Naive thymus-derived CD4-positive, alpha-beta T cell (primary cell): ENCODE data around the gene SPATA31C1. TPM values are rescaled to one million over a fixed set of nuclear protein-coding genes. Genes with fewer than 3 reads are reported as not detected.
"Not testable (repeated sequence)": the region's sequence is repeated elsewhere in the genome, so short reads cannot be mapped to it uniquely, and the experiment has no call there.

Source experiments
- ATAC-seq: fragments of 150-1000 bp; cut with Tn5 transposase; 2 replicates; pipeline ENCODE4 v1.10.0; 2021; ENCODE audit warnings: mild to moderate bottlenecking, moderate library complexity
- CTCF ChIA-PET: fragments of 350-600 bp; sonication (Branson Sonifier 250); formaldehyde crosslinking; loops from one replicate; lab custom pipeline; 2021; ENCODE audit warnings: antibody characterized with exemption; lab: Charles Lee
- POLR2A ChIA-PET: fragments of 350-600 bp; sonication (Branson Sonifier 250); formaldehyde crosslinking; loops from one replicate; lab custom pipeline; 2021; ENCODE audit warnings: antibody characterized with exemption, inconsistent platforms; lab: Charles Lee
- DNase-seq, 9 donors: peaks; one replicate each; pipeline versions ENCODE4 v3.0.0 to v3.0.0-alpha.2; 2020 to 2022; ENCODE audit warnings: mixed read lengths in 1 of 9
- H3K27ac ChIP-seq: one replicate; pipeline ENCODE4 v1.7.0; 2013; ENCODE audit warnings: mild to moderate bottlenecking, low read depth, low read length, moderate library complexity
- H3K27me3 ChIP-seq, 2 donors: one replicate each; pipeline ENCODE4 v1.7.0; 2013; ENCODE audit warnings: low read length in 2 of 2, mild to moderate bottlenecking in 2 of 2, moderate library complexity in 2 of 2; ENCODE audit not compliant: control insufficient read depth in 2 of 2, insufficient read depth in 2 of 2
- H3K36me3 ChIP-seq, 3 experiments: 1 replicate in 2 of 3; 2 replicates in 1 of 3; pipeline ENCODE4 v1.7.0; 2013; ENCODE audit warnings: low read length in 3 of 3, mild to moderate bottlenecking in 3 of 3, moderate library complexity in 1 of 3; ENCODE audit not compliant: insufficient read depth in 3 of 3, control insufficient read depth in 2 of 3
- H3K4me1 ChIP-seq, 2 donors: one replicate each; pipeline ENCODE4 v1.7.0; 2013; ENCODE audit warnings: low read length in 2 of 2, mild to moderate bottlenecking in 2 of 2, moderate library complexity in 1 of 2; ENCODE audit not compliant: control insufficient read depth in 2 of 2, insufficient read depth in 2 of 2
- H3K4me3 ChIP-seq: 2 replicates; pipeline ENCODE4 v1.7.0; 2013; ENCODE audit warnings: mild to moderate bottlenecking, low read length
- H3K9me3 ChIP-seq, 3 experiments: 1 replicate in 2 of 3; 2 replicates in 1 of 3; pipeline ENCODE4 v1.7.0; 2013; ENCODE audit warnings: low read length in 3 of 3; ENCODE audit not compliant: control insufficient read depth in 2 of 3
- H3K27ac Mint-ChIP-seq, 9 donors: one replicate each; pipeline ENCODE4 v1.8.0; 2020 to 2022; ENCODE audit warnings: mixed read lengths in 9 of 9, mild to moderate bottlenecking in 8 of 9, moderate library complexity in 5 of 9, inconsistent platforms in 2 of 9
- H3K27me3 Mint-ChIP-seq, 5 donors: one replicate each; pipeline ENCODE4 v1.8.0; 2021 to 2022; ENCODE audit warnings: mixed read lengths in 5 of 5, mild to moderate bottlenecking in 1 of 5
- H3K36me3 Mint-ChIP-seq, 5 donors: one replicate each; pipeline ENCODE4 v1.8.0; 2020 to 2022; ENCODE audit warnings: mixed read lengths in 5 of 5, mild to moderate bottlenecking in 3 of 5, inconsistent platforms in 1 of 5
- H3K4me1 Mint-ChIP-seq, 7 donors: one replicate each; pipeline ENCODE4 v1.8.0; 2020 to 2022; ENCODE audit warnings: mixed read lengths in 7 of 7, mild to moderate bottlenecking in 3 of 7, inconsistent platforms in 1 of 7
- H3K4me3 Mint-ChIP-seq, 10 donors: one replicate each; pipeline ENCODE4 v1.8.0; 2020 to 2022; ENCODE audit warnings: mild to moderate bottlenecking in 10 of 10, mixed read lengths in 10 of 10, moderate library complexity in 6 of 10, inconsistent platforms in 2 of 10
- H3K9me3 Mint-ChIP-seq, 11 donors: one replicate each; pipeline ENCODE4 v1.8.0; 2020 to 2022; ENCODE audit warnings: mixed read lengths in 11 of 11, mild to moderate bottlenecking in 4 of 11, inconsistent platforms in 1 of 11, moderate library complexity in 1 of 11
- intact Hi-C, 2 donors: fragments of 100-400 bp; cut with micrococcal nuclease; formaldehyde crosslinking; loops; one replicate each; pipeline ENCODE4 v1.15.1; 2023
- polyA plus RNA-seq, 2 donors: library from polyadenylated mRNA; unstranded; fragments of 300-500 nt; fragmentation: Illumina TruSeq; gene quantifications; one replicate each; pipeline ENCODE4 v1.2.3, GENCODE V29; 2021
- total RNA-seq, 6 experiments: library from RNA in 5 of 6; stranded (reverse) in 5 of 6; gene quantifications; 1 replicate in 5 of 6; 2 replicates in 1 of 6; pipeline ENCODE4 v1.2.3 and lab custom pipeline; 2021 to 2026

SPATA31C1 gene
- total and polyA plus RNA-seq, 7 experiments from 2014 or later, result not detected

GRCh38 chr9:87929152-87929551 lies 11.4 kb downstream of the SPATA31C1 start:
- POLR2A ChIA-PET, H3K4me1 ChIP-seq, H3K36me3 ChIP-seq, H3K27me3 Mint-ChIP-seq, H3K4me1 Mint-ChIP-seq, H3K36me3 Mint-ChIP-seq, H3K4me3 Mint-ChIP-seq, intact Hi-C loops, H3K27ac ChIP-seq, H3K9me3 Mint-ChIP-seq, CTCF ChIA-PET, DNase-seq, H3K4me3 ChIP-seq, H3K9me3 ChIP-seq, H3K27me3 ChIP-seq, ATAC-seq, H3K27ac Mint-ChIP-seq: not testable (repeated sequence)

GRCh38 chr9:87934444-87934843 lies 16.7 kb downstream of the SPATA31C1 start:
- H3K9me3 Mint-ChIP-seq, DNase-seq, CTCF ChIA-PET, H3K4me1 ChIP-seq, H3K4me3 ChIP-seq, H3K4me3 Mint-ChIP-seq, H3K27me3 ChIP-seq, H3K36me3 Mint-ChIP-seq, H3K36me3 ChIP-seq, ATAC-seq, intact Hi-C loops, H3K27ac Mint-ChIP-seq, H3K27me3 Mint-ChIP-seq, H3K27ac ChIP-seq, H3K4me1 Mint-ChIP-seq, POLR2A ChIA-PET, H3K9me3 ChIP-seq: not testable (repeated sequence)

DNA sequence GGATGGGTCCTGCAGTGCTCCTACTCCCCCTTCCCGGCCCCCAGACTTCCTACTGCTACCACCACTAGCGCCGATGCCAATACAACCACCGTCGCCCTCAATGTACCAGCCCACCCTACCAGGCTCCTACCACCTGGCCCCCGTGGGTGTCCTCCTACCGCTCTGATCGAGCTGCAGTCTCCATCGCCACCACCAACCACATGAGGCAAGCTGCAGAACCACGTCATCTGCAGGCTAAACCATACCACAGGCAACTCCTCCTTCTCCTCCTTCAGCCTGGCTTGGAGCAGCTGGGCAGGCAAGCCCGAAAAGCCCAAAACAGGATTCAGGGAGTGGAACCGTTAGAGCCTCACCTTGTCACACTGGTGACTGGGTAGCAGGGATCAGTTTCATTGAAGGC lies 19.6 kb downstream of the SPATA31C1 start:
- H3K4me3 Mint-ChIP-seq, H3K36me3 ChIP-seq: not testable (repeated sequence)

DNA sequence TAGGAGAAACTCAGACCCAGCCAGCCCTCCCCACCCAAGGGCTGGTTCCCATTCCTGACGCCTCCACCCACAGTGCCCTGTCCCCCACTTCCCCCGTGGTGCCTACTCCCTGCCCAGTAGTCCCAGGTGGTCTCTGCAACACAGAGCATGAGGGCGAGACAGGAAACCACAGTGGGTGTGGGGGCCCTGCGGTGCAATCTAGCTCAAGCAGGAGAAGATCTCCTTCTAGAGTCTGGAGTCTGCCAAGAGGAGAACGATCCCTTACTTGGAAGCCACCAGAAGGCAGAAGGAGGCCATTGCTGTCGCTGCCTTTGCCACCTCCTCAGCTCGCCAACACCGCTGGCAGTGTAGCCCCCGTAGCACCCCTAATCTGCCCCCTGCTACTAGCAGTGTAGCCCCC lies 20.2 kb downstream of the SPATA31C1 start:
- H3K9me3 Mint-ChIP-seq, H3K36me3 Mint-ChIP-seq, H3K27me3 Mint-ChIP-seq, ATAC-seq, intact Hi-C loops, H3K27ac Mint-ChIP-seq, DNase-seq, H3K9me3 ChIP-seq, H3K27ac ChIP-seq, H3K4me3 ChIP-seq, H3K27me3 ChIP-seq, H3K36me3 ChIP-seq, H3K4me1 ChIP-seq, CTCF ChIA-PET, H3K4me3 Mint-ChIP-seq, POLR2A ChIA-PET, H3K4me1 Mint-ChIP-seq: not testable (repeated sequence)

More for the DNA sequence above, 19.6 kb downstream of the SPATA31C1 start:
- ATAC-seq, intact Hi-C loops, DNase-seq, H3K27ac ChIP-seq, H3K9me3 Mint-ChIP-seq, POLR2A ChIA-PET, CTCF ChIA-PET, H3K27ac Mint-ChIP-seq, H3K4me1 ChIP-seq, H3K4me1 Mint-ChIP-seq, H3K36me3 Mint-ChIP-seq, H3K4me3 ChIP-seq, H3K27me3 ChIP-seq, H3K27me3 Mint-ChIP-seq, H3K9me3 ChIP-seq: not testable (repeated sequence)

DNA sequence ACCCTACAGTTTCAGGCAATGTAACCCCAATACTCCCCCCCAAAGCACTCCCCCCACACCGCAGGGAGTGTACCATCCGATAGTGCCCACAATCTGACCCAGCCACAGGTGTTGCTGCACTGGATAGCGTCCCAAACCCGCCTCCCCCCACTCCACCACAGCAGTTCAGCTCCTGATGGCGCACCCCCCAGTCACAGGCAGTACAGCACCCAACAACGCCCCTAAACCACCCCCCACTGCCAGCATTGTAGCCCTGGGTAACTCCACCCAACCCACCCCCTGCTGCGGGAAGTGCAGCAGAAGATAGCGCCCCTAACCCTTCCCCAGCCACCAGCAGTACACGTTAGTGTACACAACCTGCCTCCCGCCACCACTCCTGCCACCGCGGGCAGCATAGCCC lies 20.6 kb downstream of the SPATA31C1 start:
- ATAC-seq, H3K9me3 ChIP-seq, H3K4me3 Mint-ChIP-seq, H3K27me3 Mint-ChIP-seq, H3K27ac ChIP-seq, H3K4me3 ChIP-seq, POLR2A ChIA-PET, H3K36me3 ChIP-seq, DNase-seq, H3K27ac Mint-ChIP-seq, H3K4me1 Mint-ChIP-seq, intact Hi-C loops, H3K36me3 Mint-ChIP-seq, H3K27me3 ChIP-seq, H3K9me3 Mint-ChIP-seq, CTCF ChIA-PET, H3K4me1 ChIP-seq: not testable (repeated sequence)

- CTCF ChIA-PET, H3K36me3 ChIP-seq, H3K36me3 Mint-ChIP-seq, ATAC-seq, H3K27me3 ChIP-seq, DNase-seq, H3K4me1 ChIP-seq, H3K4me3 Mint-ChIP-seq, H3K9me3 ChIP-seq, H3K9me3 Mint-ChIP-seq, H3K27ac Mint-ChIP-seq, intact Hi-C loops, H3K4me3 ChIP-seq, POLR2A ChIA-PET, H3K4me1 Mint-ChIP-seq, H3K27ac ChIP-seq: not testable (repeated sequence)
- peaks cover 0 to 13% (median 1%) of the 10 kb centered on the region in 5 donors for H3K27me3 Mint-ChIP-seq
These were observed 21.3 kb downstream of the SPATA31C1 start for GRCh38 chr9:87939096-87939495.

DNA sequence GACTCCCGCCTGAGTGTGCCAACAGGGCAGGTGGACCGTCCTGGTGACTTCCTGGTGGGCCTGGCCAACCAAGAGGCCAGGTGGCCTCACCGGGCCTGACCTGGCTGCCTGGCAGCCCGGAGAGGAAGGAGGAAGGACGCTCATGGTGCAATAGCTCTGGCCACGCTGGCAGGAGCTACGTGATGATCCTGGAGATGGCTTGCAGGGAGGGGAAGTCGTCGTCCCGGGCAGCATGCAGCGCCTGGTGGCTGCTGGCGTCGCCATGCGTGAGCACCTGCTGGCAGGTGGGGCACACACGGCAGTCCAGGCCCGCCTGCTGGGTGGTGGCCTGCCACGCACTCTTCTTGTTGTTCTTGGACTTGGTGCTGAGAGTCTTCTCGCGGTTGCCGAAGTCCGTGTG lies 26.3 kb downstream of the SPATA31C1 start:
- Mint-ChIP-seq H3K4me1 (peaks cover 0 to 9% (median 4%) of the 10 kb centered on the region in 7 donors), H3K4me3 (peak overlapping the region in 5 of 10 donors; percentile 9 to 52 (median 32)), H3K9me3 (peaks cover 0 to 3% (median 0%) of the 10 kb centered on the region in 11 donors), H3K27ac (no peak overlapping the region), H3K27me3 (peaks cover 0 to 32% (median 28%) of the 10 kb centered on the region in 5 donors), H3K36me3 (peaks cover 0 to 10% (median 0%) of the 10 kb centered on the region in 5 donors)
- Histone ChIP-seq H3K4me1 (no peaks in the 10 kb centered on the region), H3K27ac (no peak overlapping the region), H3K36me3 (no peaks in the 10 kb centered on the region), H3K9me3 (no peaks in the 10 kb centered on the region), H3K27me3 (peaks cover 0 to 4% of the 10 kb centered on the region in 2 donors), H3K4me3 (no peak overlapping the region)
- intact Hi-C loops, result no loop called here
- ATAC-seq (no peak), DNase-seq (no peak)
- ChIA-PET POLR2A (no interaction called here), CTCF (no interaction called here)
